Testis (tissue), 3 donors: ENCODE measurements around the gene VAV1. TPM values are rescaled to one million over a fixed set of nuclear protein-coding genes. Genes with fewer than 3 reads are reported as not detected.

Experiments used
- DNase-seq: peaks from one replicate; pipeline ENCODE4 v3.0.0-alpha.2; 2019
- H3K27ac ChIP-seq, 2 donors: fragments of 200-600 bp; sonication (generic); one replicate each; pipeline ENCODE4 v1.5.1; 2019
- H3K27me3 ChIP-seq: fragments of 200-600 bp; sonication (generic); one replicate; pipeline ENCODE4 v1.5.1; 2019
- H3K36me3 ChIP-seq: fragments of 200-600 bp; sonication (generic); one replicate; pipeline ENCODE4 v1.5.1; 2017; ENCODE audit warnings: low read depth; ENCODE audit errors: missing control alignments
- H3K4me1 ChIP-seq: fragments of 200-600 bp; sonication (generic); one replicate; pipeline ENCODE4 v1.5.1; 2019
- H3K4me3 ChIP-seq, 2 donors: fragments of 200-600 bp; sonication (generic); one replicate each; pipeline ENCODE4 v1.5.1; 2017 to 2019
- H3K9me3 ChIP-seq: fragments of 200-600 bp; sonication (generic); one replicate; pipeline ENCODE4 v1.5.1; 2017
- POLR2A ChIP-seq: fragments of 450-650 bp; IDR thresholded peaks from one replicate; pipeline ENCODE4 v1.6.1; 2017; ENCODE audit warnings: antibody characterized with exemption, mild to moderate bottlenecking, moderate library complexity
- WGBS, 2 donors: methylation state at CpG; one replicate each; pipeline ENCODE4 v1.1.5; 2018; 5-methylcytosine and 5-hydroxymethylcytosine counted together
- intact Hi-C: fragments of 100-400 bp; cut with DNase I; formaldehyde crosslinking; loops from one replicate; pipeline ENCODE4 v1.15.1; 2023; ENCODE audit warnings: low total_unique reads
- polyA plus RNA-seq: library from polyadenylated mRNA; stranded (reverse); fragments of 350-450 nt; fragmentation: Illumina TruSeq; extraction: RNeasy Lipid Tissue Mini Kit (QIAGEN cat#74804); gene quantifications from one replicate; pipeline ENCODE4 v1.2.3, GENCODE V29; 2014; ENCODE audit warnings: low read depth, low replicate concordance; ENCODE audit not compliant: insufficient read depth
- total RNA-seq, 2 donors: library from RNA; depleted of rRNA; stranded (reverse); fragments of >200 nt; gene quantifications; one replicate each; pipeline ENCODE4 v1.2.3, GENCODE V29; 2016
- TF ChIP-seq, protein P1 (sequence below), 3 experiments: fragments of 450-650 bp in 2 of 3; fragments of 200-600 bp in 1 of 3; sonication (generic) in 1 of 3; IDR thresholded peaks; one replicate each; pipeline ENCODE4 v1.5.1; 2016 to 2019; ENCODE audit warnings: antibody characterized with exemption in 3 of 3, mild to moderate bottlenecking in 2 of 3, moderate library complexity in 1 of 3

The VAV1 gene
- total and polyA plus RNA-seq, 3 donors from 2014 or later = 1.1 to 8.9 (median 4.5) TPM

DNA sequence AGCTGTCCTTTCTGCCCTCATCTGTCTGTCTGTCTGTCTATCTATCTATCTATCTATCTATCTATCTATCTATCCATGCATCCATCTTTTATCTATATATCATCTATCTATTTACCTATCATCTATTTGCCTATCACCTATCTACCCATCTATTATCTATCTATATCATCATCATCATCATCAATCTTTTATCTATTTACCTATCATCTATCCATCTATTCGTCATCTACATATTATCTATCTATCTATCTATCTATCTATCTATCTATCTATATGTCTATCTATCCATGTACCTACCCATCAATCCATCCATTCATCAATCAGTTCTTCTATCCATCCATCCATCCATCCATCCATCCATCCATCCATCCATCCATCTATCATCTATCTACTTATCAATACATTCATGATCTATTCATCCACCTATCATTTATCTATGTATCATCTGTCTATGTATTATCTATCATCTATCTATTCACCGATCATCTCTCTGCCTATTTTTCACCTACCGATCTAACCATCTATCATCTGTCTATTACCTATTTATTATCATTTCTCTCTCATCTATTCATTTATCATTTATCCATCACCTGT, 65.7 kb downstream of the VAV1 start:
- H3K9me3 ChIP-seq = no peaks in the 10 kb centered on the region
- intact Hi-C loops = no loop called here
- 91 to 93% methylated on average over 3 of the region's 3 CpGs for WGBS, 2 donors

DNA sequence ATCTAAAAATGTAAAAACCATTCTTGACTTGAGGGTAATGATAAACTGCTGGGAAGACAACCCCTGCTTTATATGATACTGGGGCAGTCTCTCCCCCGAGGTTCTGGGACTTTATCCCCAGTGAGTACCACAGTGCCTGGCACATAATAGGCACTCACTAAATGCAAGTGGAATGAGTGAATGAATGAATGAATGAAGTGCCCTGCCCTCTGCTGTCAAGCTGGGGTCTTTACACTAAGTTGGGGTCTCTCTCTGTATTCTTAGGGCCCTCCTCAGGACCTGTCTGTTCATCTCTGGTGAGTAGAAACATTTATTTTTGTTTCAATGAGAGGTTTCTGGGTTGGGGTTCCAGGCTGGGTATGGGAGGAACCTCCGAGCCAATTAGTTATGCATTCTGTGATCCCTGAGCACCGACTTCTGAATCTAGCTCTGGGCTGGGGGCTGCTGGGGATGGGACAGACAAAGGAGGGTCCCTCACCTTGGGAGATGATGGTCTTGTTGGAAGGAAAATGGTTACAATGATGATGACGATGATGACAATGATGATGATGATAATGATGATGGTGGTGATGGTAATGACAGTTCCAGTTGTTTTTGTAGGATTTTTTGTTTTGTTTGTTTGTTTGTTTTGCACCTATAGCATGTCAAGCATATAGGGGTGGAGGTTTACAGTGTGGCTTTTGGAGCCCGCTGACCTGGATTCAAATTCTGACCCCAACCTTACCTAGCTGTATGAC, 70.5 kb downstream of the VAV1 start:
- H3K27me3 ChIP-seq = no peaks in the 10 kb centered on the region
- no peaks in the 10 kb centered on the region for H3K4me1 ChIP-seq
- intact Hi-C loops = no loop called here
- TF ChIP-seq, protein P1, sequence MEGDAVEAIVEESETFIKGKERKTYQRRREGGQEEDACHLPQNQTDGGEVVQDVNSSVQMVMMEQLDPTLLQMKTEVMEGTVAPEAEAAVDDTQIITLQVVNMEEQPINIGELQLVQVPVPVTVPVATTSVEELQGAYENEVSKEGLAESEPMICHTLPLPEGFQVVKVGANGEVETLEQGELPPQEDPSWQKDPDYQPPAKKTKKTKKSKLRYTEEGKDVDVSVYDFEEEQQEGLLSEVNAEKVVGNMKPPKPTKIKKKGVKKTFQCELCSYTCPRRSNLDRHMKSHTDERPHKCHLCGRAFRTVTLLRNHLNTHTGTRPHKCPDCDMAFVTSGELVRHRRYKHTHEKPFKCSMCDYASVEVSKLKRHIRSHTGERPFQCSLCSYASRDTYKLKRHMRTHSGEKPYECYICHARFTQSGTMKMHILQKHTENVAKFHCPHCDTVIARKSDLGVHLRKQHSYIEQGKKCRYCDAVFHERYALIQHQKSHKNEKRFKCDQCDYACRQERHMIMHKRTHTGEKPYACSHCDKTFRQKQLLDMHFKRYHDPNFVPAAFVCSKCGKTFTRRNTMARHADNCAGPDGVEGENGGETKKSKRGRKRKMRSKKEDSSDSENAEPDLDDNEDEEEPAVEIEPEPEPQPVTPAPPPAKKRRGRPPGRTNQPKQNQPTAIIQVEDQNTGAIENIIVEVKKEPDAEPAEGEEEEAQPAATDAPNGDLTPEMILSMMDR (IDR thresholded peaks at IDR 0.05) = no peak
- no peak for TF ChIP-seq POLR2A
- WGBS, 2 donors = 76 to 78% methylated on average over 5 of the region's 5 CpGs
- no peaks in the 10 kb centered on the region for H3K36me3 ChIP-seq
- no peak overlapping the region for H3K27ac ChIP-seq
- no peak for DNase-seq
- H3K4me3 ChIP-seq = no peak overlapping the region
- H3K9me3 ChIP-seq = no peaks in the 10 kb centered on the region

More for the DNA sequence above, 65.7 kb downstream of the VAV1 start:
- no peaks in the 10 kb centered on the region for H3K36me3 ChIP-seq
- H3K27ac ChIP-seq = no peak overlapping the region
- H3K4me3 ChIP-seq = no peak overlapping the region
- H3K27me3 ChIP-seq = no peaks in the 10 kb centered on the region
- no peak for TF ChIP-seq POLR2A
- TF ChIP-seq, protein P1 (IDR thresholded peaks at IDR 0.05) = no peak
- DNase-seq = no peak
- H3K4me1 ChIP-seq = no peaks in the 10 kb centered on the region

DNA sequence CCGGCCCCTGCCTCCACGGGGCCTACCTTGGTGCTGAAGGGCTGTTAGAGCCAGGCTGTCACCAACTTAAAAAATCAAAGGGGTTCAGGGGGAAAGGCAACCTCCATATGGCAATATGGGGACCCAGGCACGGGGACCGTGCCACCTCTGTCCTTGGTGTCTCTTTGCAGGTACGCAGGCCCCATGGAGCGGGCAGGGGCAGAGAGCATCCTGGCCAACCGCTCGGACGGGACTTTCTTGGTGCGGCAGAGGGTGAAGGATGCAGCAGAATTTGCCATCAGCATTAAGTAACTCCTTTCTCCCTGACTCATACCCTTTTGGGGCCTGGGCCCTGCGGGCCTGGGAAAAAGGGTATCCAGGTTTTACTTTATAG, 75.3 kb downstream of the VAV1 start:
- H3K9me3 ChIP-seq = no peaks in the 10 kb centered on the region
- no peaks in the 10 kb centered on the region for H3K27me3 ChIP-seq
- TF ChIP-seq, protein P1 (IDR thresholded peaks at IDR 0.05) = no peak
- TF ChIP-seq POLR2A = no peak
- no peak overlapping the region for H3K4me3 ChIP-seq
- whole genome bisulfite sequencing, 2 donors = 94 to 95% methylated on average over 10 to 11 of the region's 11 CpGs
- no peak for DNase-seq
- H3K27ac ChIP-seq = no peak overlapping the region
- no peaks in the 10 kb centered on the region for H3K36me3 ChIP-seq
- intact Hi-C loops = no loop called here
- no peaks in the 10 kb centered on the region for H3K4me1 ChIP-seq

DNA sequence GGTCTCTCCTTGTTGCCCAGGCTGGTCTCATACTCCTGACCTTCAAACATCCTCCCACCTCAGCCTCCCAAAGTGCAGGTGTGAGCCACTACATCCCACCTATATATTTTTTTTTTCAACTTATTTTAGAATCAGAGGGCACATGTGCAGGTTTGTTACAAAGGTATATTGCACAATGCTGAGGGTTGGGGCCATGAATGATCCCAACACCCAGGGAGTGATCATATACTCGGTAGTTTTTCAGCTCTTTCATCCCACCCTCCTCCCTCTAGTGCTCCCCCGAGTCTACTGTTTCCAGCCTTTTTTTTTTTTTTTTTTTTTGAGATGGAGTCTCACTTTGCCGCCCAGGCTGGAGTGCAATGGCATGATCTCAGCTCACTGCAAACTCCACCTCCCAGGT, 76.5 kb downstream of the VAV1 start:
- 79 to 88% methylated on average over 3 of the region's 3 CpGs for WGBS, 2 donors
- no peaks in the 10 kb centered on the region for H3K27me3 ChIP-seq
- no peaks in the 10 kb centered on the region for H3K9me3 ChIP-seq
- no peak for DNase-seq
- H3K27ac ChIP-seq = no peak overlapping the region
- no peak for TF ChIP-seq POLR2A
- TF ChIP-seq, protein P1 (IDR thresholded peaks at IDR 0.05) = no peak
- no peaks in the 10 kb centered on the region for H3K36me3 ChIP-seq
- no peaks in the 10 kb centered on the region for H3K4me1 ChIP-seq
- intact Hi-C loops = no loop called here
- H3K4me3 ChIP-seq = no peak overlapping the region

DNA sequence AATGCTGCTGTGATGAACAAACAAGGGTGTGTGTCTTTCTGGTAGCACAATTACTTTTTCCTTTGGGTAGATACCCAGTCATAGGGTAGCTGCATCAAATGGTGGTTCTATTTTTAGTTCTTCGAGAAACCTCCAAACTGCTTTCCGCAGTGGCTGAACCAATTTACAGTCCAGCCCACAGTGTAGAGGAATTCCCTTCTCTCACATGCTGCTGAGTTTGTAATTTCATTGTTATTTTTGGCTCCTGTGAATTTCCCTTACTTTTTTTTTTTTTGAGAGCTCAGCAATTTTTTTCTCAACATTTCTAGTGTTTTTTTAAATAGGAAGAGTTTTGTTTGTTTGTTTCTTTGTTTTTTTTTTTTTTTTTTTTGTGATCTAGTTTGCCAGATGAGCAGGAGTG, 77.4 kb downstream of the VAV1 start:
- Histone ChIP-seq H3K4me3 (no peak overlapping the region), H3K27ac (no peak overlapping the region), H3K36me3 (no peaks in the 10 kb centered on the region), H3K9me3 (no peaks in the 10 kb centered on the region), H3K4me1 (no peaks in the 10 kb centered on the region), H3K27me3 (no peaks in the 10 kb centered on the region)
- TF ChIP-seq, protein P1 (IDR thresholded peaks at IDR 0.05) = no peak
- TF ChIP-seq POLR2A = no peak
- 50 to 59% methylated on average over 2 of the region's 2 CpGs for WGBS, 2 donors
- no peak for DNase-seq
- intact Hi-C loops = no loop called here
